A549 (cell line): Measurements from ENCODE around the gene CCDC126. TPM values are rescaled to one million over a fixed set of nuclear protein-coding genes. Genes with fewer than 3 reads are reported as not detected.
A peak's percentile ranks its signal among the peaks of the same experiment; 100 is the strongest.

ENCODE experiments used
- ATAC-seq, 2 experiments: fragments of 200-7000 bp in 1 of 2; fragments of >200 bp in 1 of 2; cut with Nextera tagmentation in 1 of 2; cut with Tn5 transposase in 1 of 2; 3 replicates each; pipeline versions ENCODE4 v1.8.0 to v1.9.1; 2018 to 2020; ENCODE audit warnings: mild to moderate bottlenecking in 1 of 2, moderate library complexity in 1 of 2
- CTCF ChIA-PET: fragments of 300-600 bp; sonication (Branson Sonifier 250); formaldehyde crosslinking; extraction: SDS; loops from one replicate; lab custom pipeline; 2021; ENCODE audit warnings: antibody characterized with exemption, inconsistent platforms; lab: Yijun Ruan, JAX
- POLR2A ChIA-PET: fragments of 350-600 bp; formaldehyde crosslinking; extraction: SDS; loops from one replicate; lab custom pipeline; 2021; ENCODE audit warnings: antibody characterized with exemption, inconsistent platforms; lab: Yijun Ruan, JAX
- DNase-seq, 2 experiments: peaks; one replicate each; pipeline versions ENCODE4 v3.0.0 to v3.0.0-alpha.2; 2011 to 2016; ENCODE audit warnings: low read depth in 1 of 2, low spot score in 1 of 2
- FAIRE-seq: peaks from 2 replicates; lab custom pipeline; 2011; peaks lifted over from hg19 to GRCh38; lab: Jason Lieb, UNC
- H3K27ac ChIP-seq, 2 experiments: fragments of >200 bp; sonication (Bioruptor Twin); formaldehyde crosslinking; 3 replicates each; pipeline ENCODE4 v1.5.1; 2016 to 2017
- H3K4me1 ChIP-seq: fragments of >200 bp; sonication (Bioruptor Twin); formaldehyde crosslinking; 3 replicates; pipeline ENCODE4 v1.6.1; 2016
- H3K4me2 ChIP-seq: fragments of >200 bp; sonication (Bioruptor Twin); formaldehyde crosslinking; 3 replicates; pipeline ENCODE4 v1.6.1; 2016
- H3K4me3 ChIP-seq: fragments of >200 bp; sonication (Bioruptor Twin); formaldehyde crosslinking; 3 replicates; pipeline ENCODE4 v1.5.1; 2016
- H3K9me3 ChIP-seq: fragments of >200 bp; sonication (Bioruptor Twin); formaldehyde crosslinking; 3 replicates; pipeline ENCODE4 v1.6.1; 2016
- BHLHE40 ChIP-seq: IDR thresholded peaks from 2 replicates; pipeline ENCODE4 v1.6.1; 2012; ENCODE audit warnings: low read depth, low read length, inconsistent platforms
- CBX2 ChIP-seq: fragments of 200-600 bp; sonication (generic); IDR thresholded peaks from 2 replicates; pipeline ENCODE4 v1.6.1; 2016; ENCODE audit warnings: low read depth, mild to moderate bottlenecking, borderline replicate concordance
- CEBPB ChIP-seq, 2 experiments: fragments of >200 bp in 1 of 2; sonication (Bioruptor Twin) in 1 of 2; formaldehyde crosslinking in 1 of 2; IDR thresholded peaks; 2 replicates each; pipeline ENCODE4 v1.6.1; 2012 to 2016
- CHD2 ChIP-seq: fragments of 150-350 bp; IDR thresholded peaks from 2 replicates; pipeline ENCODE4 v1.6.1; 2014; ENCODE audit warnings: low read length; ENCODE audit not compliant: partially characterized antibody
- CTCF ChIP-seq: fragments of >200 bp; sonication (Bioruptor Twin); formaldehyde crosslinking; IDR thresholded peaks from 3 replicates; pipeline ENCODE4 v1.5.1; 2016
- FOSB ChIP-seq: fragments of 250-450 bp; sonication (Bioruptor Pico); IDR thresholded peaks from 2 replicates; pipeline ENCODE4 v1.5.0; 2020; ENCODE audit warnings: mild to moderate bottlenecking, moderate library complexity
- FOXS1 ChIP-seq: fragments of 250-450 bp; sonication (Bioruptor Pico); IDR thresholded peaks from 2 replicates; pipeline ENCODE4 v1.5.0; 2020; ENCODE audit warnings: mild to moderate bottlenecking, moderate library complexity
- HDAC2 ChIP-seq: fragments of 200-600 bp; sonication (generic); IDR thresholded peaks from 2 replicates; pipeline ENCODE4 v1.6.1; 2016
- HMGXB4 ChIP-seq: fragments of 250-450 bp; sonication (Bioruptor Pico); IDR thresholded peaks from 2 replicates; pipeline ENCODE4 v1.5.0; 2021; ENCODE audit warnings: mild to moderate bottlenecking, moderate library complexity, borderline replicate concordance
- HOXA7 ChIP-seq: fragments of 250-450 bp; sonication (Bioruptor Pico); IDR thresholded peaks from 2 replicates; pipeline ENCODE4 v1.5.0; 2020; ENCODE audit warnings: mild to moderate bottlenecking, moderate library complexity
- JUN ChIP-seq, 2 experiments: fragments of >200 bp; sonication (Bioruptor Twin); formaldehyde crosslinking; IDR thresholded peaks; 2 replicates in 1 of 2; 3 replicates in 1 of 2; pipeline ENCODE4 v1.6.1; 2016 to 2017
- KDM5A ChIP-seq: fragments of 200-600 bp; sonication (generic); IDR thresholded peaks from 2 replicates; pipeline ENCODE4 v1.6.1; 2016; ENCODE audit warnings: antibody characterized with exemption, mild to moderate bottlenecking
- NFE2L2 ChIP-seq: fragments of 150-350 bp; conservative IDR thresholded peaks from 2 replicates; pipeline ENCODE4 v1.6.1; 2014; ENCODE audit warnings: low read length
- PBX3 ChIP-seq: IDR thresholded peaks from 2 replicates; pipeline ENCODE4 v1.6.1; 2012
- RAD21 ChIP-seq, 2 experiments: fragments of >200 bp in 1 of 2; sonication (Bioruptor Twin) in 1 of 2; formaldehyde crosslinking in 1 of 2; IDR thresholded peaks in 1 of 2; conservative IDR thresholded peaks in 1 of 2; 2 replicates in 1 of 2; 3 replicates in 1 of 2; pipeline ENCODE4 v1.6.1; 2012 to 2018; ENCODE audit warnings: inconsistent platforms in 1 of 2
- RARB ChIP-seq: fragments of 250-450 bp; sonication (Bioruptor Pico); IDR thresholded peaks from 2 replicates; pipeline ENCODE4 v1.8.0; 2021; ENCODE audit warnings: mild to moderate bottlenecking, moderate library complexity
- RCOR1 ChIP-seq: fragments of 150-350 bp; IDR thresholded peaks from 2 replicates; pipeline ENCODE4 v1.6.1; 2014; ENCODE audit warnings: antibody characterized with exemption, low read length, low read depth
- RFX5 ChIP-seq: fragments of 450-650 bp; IDR thresholded peaks from 2 replicates; pipeline ENCODE4 v1.7.1; 2014; ENCODE audit warnings: antibody characterized with exemption, mild to moderate bottlenecking, moderate library complexity
- SREBF2 ChIP-seq: fragments of 450-650 bp; IDR thresholded peaks from 2 replicates; pipeline ENCODE4 v1.6.1; 2014; ENCODE audit warnings: mild to moderate bottlenecking, moderate library complexity
- ZNF302 ChIP-seq: fragments of 250-450 bp; sonication (Bioruptor Pico); IDR thresholded peaks from 2 replicates; pipeline ENCODE4 v1.9.0; 2021; ENCODE audit warnings: inconsistent platforms, mild to moderate bottlenecking, moderate library complexity
- WGBS: methylation state at CpG from one replicate; pipeline ENCODE4 v1.1.6; 2017; ENCODE audit errors: missing lambda C conversion rate; 5-methylcytosine and 5-hydroxymethylcytosine counted together
- polyA plus RNA-seq, 4 experiments: library from polyadenylated mRNA; depleted of rRNA in 3 of 4; stranded (reverse); fragments of >200 nt; fragmentation: RNase III in 1 of 4; extraction: RNeasy Plus Mini Kit Qiagen cat#74134 plus additional on column Dnase treatment in 1 of 4; gene quantifications; 2 replicates in 3 of 4; 3 replicates in 1 of 4; pipeline ENCODE4 v1.2.3, GENCODE V29; 2011 to 2017
- TF ChIP-seq, protein P1 (sequence below): fragments of >200 bp; sonication (Bioruptor Twin); formaldehyde crosslinking; IDR thresholded peaks from 2 replicates; pipeline ENCODE4 v1.6.1; 2016
- TF ChIP-seq, protein P2 (sequence below): fragments of 250-450 bp; sonication (Bioruptor Pico); IDR thresholded peaks from 2 replicates; pipeline ENCODE4 v1.5.0; 2020; ENCODE audit warnings: low read depth, mild to moderate bottlenecking, moderate library complexity
- TF ChIP-seq, protein P3 (sequence below): fragments of 150-350 bp; IDR thresholded peaks from 2 replicates; pipeline ENCODE4 v1.6.1; 2014; ENCODE audit warnings: low read depth, mild to moderate bottlenecking, low read length

The CCDC126 gene
- polyA plus RNA-seq, 2 of the 4 experiments (the other 2 are of a cell fraction), result 6.2 to 10.1 TPM

GRCh38 chr7:23653942-23654341 is 56.8 kb downstream of the CCDC126 start (continued):
- no peak for TF ChIP-seq RARB (CRISPR knock-in tag)

DNA sequence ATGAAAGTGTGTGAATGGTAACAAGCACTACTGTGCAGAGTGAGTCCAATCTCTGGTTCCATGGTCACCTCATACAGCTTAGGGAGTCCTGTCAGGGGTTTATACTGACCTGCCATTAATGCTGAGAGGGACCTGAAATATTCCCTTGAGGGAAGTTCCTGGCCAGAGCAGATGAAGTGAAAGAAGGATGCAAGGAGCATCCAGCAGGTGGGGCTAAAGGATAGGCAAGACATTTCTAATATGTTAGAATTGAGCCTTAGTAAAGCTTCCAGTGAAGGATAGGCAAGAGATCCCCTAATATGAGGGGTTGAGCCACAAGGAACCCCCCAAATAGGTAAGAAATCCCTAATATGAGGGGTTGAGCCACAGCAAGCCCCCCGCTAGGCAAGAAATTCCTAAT is 57.3 kb downstream of the CCDC126 start:
- no peaks in the 10 kb centered on the region for H3K4me1 ChIP-seq
- no peak overlapping the region for H3K4me2 ChIP-seq
- peak; percentile 13 to 55 for DNase-seq
- TF ChIP-seq RCOR1 (no peak), FOXS1 (CRISPR knock-in tag) (no peak), PBX3 (no peak), JUN (IDR thresholded peaks at IDR 0.05) (no peak), BHLHE40 (no peak), FOSB (CRISPR knock-in tag) (no peak), RAD21 (conservative IDR thresholded peaks at IDR 0.05 in 1 of 2, IDR thresholded peaks at IDR 0.05 in 1 of 2) (peak; percentile 22 to 69; a peak in 2 of 5 replicates), NFE2L2 (no peak), CTCF (0 out of 3 replicates have a peak, but pooled peaks have one; percentile 22), CEBPB (IDR thresholded peaks at IDR 0.05) (no peak)
- TF ChIP-seq, protein P1, sequence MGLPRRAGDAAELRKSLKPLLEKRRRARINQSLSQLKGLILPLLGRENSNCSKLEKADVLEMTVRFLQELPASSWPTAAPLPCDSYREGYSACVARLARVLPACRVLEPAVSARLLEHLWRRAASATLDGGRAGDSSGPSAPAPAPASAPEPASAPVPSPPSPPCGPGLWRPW, result no peak
- TF ChIP-seq, protein P2, sequence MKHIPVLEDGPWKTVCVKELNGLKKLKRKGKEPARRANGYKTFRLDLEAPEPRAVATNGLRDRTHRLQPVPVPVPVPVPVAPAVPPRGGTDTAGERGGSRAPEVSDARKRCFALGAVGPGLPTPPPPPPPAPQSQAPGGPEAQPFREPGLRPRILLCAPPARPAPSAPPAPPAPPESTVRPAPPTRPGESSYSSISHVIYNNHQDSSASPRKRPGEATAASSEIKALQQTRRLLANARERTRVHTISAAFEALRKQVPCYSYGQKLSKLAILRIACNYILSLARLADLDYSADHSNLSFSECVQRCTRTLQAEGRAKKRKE, result no peak
- peak in 1 of 2 experiments; percentile 67; a peak in 3 of 6 replicates for ATAC-seq
- POLR2A ChIA-PET, result no interaction called here
- peaks cover 28% of the 10 kb centered on the region for H3K9me3 ChIP-seq
- no peak for FAIRE-seq
- WGBS, result 0% methylated on average over 1 of the region's 1 CpG
- no peak overlapping the region for H3K27ac ChIP-seq
- CTCF ChIA-PET, result interaction anchor here (0.9 kb wide), 1 partner anchor 30 kb away, joined by 3 read pairs; no protein-coding TSS in a partner anchor
- H3K4me3 ChIP-seq, result no peak overlapping the region

- Histone ChIP-seq H3K9me3 (peaks cover 28% of the 10 kb centered on the region), H3K4me3 (no peak overlapping the region), H3K4me2 (no peak overlapping the region), H3K27ac (no peak overlapping the region), H3K4me1 (no peaks in the 10 kb centered on the region)
- WGBS, result 72% methylated on average over 15 of the region's 22 CpGs
- no peak for TF ChIP-seq CTCF
- TF ChIP-seq HMGXB4 (CRISPR knock-in tag), result no peak
- TF ChIP-seq CBX2, result no peak
- no peak for TF ChIP-seq CHD2
- no peak for TF ChIP-seq RFX5
- no peak for TF ChIP-seq SREBF2
- no peak for TF ChIP-seq HOXA7 (CRISPR knock-in tag)
- TF ChIP-seq HDAC2, result no peak
- TF ChIP-seq, protein P3, sequence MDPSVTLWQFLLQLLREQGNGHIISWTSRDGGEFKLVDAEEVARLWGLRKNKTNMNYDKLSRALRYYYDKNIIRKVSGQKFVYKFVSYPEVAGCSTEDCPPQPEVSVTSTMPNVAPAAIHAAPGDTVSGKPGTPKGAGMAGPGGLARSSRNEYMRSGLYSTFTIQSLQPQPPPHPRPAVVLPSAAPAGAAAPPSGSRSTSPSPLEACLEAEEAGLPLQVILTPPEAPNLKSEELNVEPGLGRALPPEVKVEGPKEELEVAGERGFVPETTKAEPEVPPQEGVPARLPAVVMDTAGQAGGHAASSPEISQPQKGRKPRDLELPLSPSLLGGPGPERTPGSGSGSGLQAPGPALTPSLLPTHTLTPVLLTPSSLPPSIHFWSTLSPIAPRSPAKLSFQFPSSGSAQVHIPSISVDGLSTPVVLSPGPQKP, result no peak
- TF ChIP-seq ZNF302 (CRISPR knock-in tag), result no peak
- no peak for TF ChIP-seq KDM5A
- ATAC-seq (no peak), FAIRE-seq (no peak), DNase-seq (no peak)
- ChIA-PET POLR2A (no interaction called here), CTCF (no interaction called here)
These were observed 58.3 kb downstream of the CCDC126 start for GRCh38 chr7:23655433-23655832.
